ENCODE results near the gene LSAMP.

GRCh38 chr3:116443191-116443661 is 2.1 kb downstream of the LSAMP start:
- TF ChIP-seq POLR2AphosphoS5 (IDR thresholded peaks at IDR 0.05; ENCODE audit: low read depth, low read length) = no peak
- TF ChIP-seq TAF1 (IDR thresholded peaks at IDR 0.05; ENCODE audit: low read depth, low read length) = no peak
- no peak for TF ChIP-seq POLR2A (IDR thresholded peaks at IDR 0.05; ENCODE audit: low read depth, low read length)
- no peak for TF ChIP-seq PAX5 (IDR thresholded peaks at IDR 0.05; ENCODE audit: insufficient read depth, low read length, severe bottlenecking)
- no peak for TF ChIP-seq SPI1 (IDR thresholded peaks at IDR 0.05; ENCODE audit: low read depth, low read length)

All from GM12891 (cell line).